Dermis microvascular lymphatic vessel endothelial cell (primary cell): ENCODE results near the gene HDAC8. TPM values are rescaled to one million over a fixed set of nuclear protein-coding genes. Genes with fewer than 3 reads are reported as not detected.

Experiments used
- DNase-seq, 2 donors: peaks; one replicate each; pipeline versions ENCODE4 v3.0.0 to v3.0.0-alpha.2; 2010; ENCODE audit warnings: low read depth in 2 of 2
- total RNA-seq: library from RNA; depleted of rRNA; stranded (reverse); fragments of >200 nt; gene quantifications from 2 replicates; pipeline ENCODE4 v1.2.1, GENCODE V29; 2014

Gene HDAC8
- total RNA-seq, 1 donor from 2014 or later = 24.5 TPM

DNA sequence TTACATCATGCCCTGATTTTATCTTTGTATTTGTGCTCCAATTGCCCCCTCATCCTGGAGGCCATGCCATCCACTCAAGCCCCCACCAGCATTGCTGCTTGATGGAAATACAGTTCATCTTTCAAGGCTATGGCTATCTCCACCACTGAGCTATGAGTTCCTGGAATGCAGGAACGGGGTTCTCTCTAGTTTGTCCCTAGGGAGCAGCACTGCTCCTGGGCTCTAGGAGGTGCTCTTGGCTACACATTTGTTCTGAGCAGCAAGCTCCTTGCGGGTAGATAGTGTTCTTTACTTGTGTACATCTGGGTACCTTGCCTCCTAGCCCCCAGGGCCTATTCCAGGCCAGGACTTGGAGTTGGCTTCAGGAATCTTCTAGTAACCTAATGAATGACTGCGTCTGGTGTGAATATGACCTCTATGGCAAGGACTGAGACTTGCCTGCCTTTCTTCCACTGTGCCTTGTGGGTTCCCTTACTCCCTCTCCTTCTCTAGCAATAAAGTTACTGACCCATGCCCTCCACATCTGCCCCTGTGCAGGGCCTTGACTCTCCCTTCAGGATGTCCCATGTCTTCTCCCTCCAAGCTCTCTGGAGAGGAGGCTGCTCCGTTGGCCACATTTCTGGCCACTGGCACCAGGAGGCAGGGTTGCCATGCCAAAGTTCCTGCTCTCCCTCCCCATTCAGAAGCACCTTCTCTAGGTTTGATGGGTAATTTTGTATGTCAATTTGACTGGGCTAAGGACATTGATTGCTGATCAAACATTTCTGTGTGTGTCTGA is 274.5 kb downstream of the HDAC8 start:
- peak in 1 of 2 donors; percentile 40 for DNase-seq

GRCh38 chrX:72296991-72297390 is 275.7 kb downstream of the HDAC8 start:
- DNase-seq = no peak

- DNase-seq = no peak
These were observed 276.9 kb downstream of the HDAC8 start for GRCh38 chrX:72295745-72296144.

GRCh38 chrX:72294497-72294896 is 278.1 kb downstream of the HDAC8 start:
- no peak for DNase-seq

DNA sequence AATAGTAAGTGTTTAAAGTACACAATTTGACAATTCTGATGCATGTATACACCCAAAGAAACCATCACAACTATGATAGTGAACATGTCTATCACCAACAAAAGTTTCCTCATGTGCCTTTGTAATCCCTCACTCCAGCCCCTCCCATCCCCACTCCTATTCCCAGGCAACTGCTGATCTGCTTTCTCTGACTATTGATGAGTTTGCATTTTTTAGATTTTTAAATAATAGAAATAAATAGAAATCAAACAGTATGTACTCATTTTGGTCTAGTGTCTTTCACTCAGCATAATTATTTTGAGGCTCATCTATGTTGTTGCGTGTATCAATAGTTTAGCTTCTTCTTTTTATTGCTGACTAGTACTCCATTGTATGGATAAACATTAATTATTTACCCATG is 290.3 kb downstream of the HDAC8 start:
- DNase-seq = no peak

DNA sequence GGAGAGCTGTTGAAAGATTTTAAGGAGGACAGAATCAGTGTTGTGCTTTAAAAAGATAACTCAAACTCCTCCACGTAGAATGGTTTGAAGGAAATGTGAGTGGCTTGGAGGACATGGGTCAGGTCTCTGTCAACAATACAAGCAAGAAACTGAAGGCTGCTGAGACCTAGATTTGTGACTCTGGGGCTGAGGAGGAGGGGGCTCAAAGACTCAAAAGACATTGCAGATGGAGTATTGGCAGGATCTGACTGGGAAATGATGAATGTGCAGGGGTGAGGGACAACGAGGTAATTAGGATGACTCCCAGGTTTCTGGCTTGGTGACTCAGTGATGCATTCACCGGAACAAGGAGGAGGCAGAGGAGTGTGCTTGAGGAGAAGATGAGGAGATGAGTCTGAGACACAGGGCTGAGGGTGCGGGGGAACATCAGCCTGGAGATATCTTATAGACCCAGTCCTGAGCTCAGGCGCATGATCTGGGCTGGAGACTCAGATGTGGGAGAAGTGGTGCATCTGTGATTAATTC is 292.3 kb downstream of the HDAC8 start:
- DNase-seq = no peak

Other genes starting within 250 kb of the HDAC8 start
- 4.9 and 6.4 TPM in 2 replicates for gene PHKA1, start 141.5 kb upstream of the HDAC8 start, total RNA-seq
- not detected in 2 replicates for gene DMRTC1B, start 204.0 kb upstream of the HDAC8 start, total RNA-seq
- gene FAM236B, start 209.8 kb upstream of the HDAC8 start, total RNA-seq = not detected in 2 replicates
- not detected in 2 replicates for gene FAM236D, start 235.4 kb upstream of the HDAC8 start, total RNA-seq